Vagina (tissue), 2 donors: Measurements from ENCODE around the gene VOPP1. TPM values are rescaled to one million over a fixed set of nuclear protein-coding genes. Genes with fewer than 3 reads are reported as not detected.
"Not testable (repeated sequence)": the region's sequence is repeated elsewhere in the genome, so short reads cannot be mapped to it uniquely, and the experiment has no call there.

Experiments used
- DNase-seq, 2 donors: peaks; one replicate each; pipeline ENCODE4 v3.0.0-alpha.2; 2017; ENCODE audit errors: extremely low spot score in 2 of 2
- H3K27ac ChIP-seq: fragments of 200-600 bp; sonication (generic); one replicate; pipeline ENCODE4 v1.5.1; 2019
- H3K27me3 ChIP-seq: fragments of 200-600 bp; sonication (generic); one replicate; pipeline ENCODE4 v1.5.1; 2019
- H3K36me3 ChIP-seq, 2 donors: fragments of 200-600 bp; sonication (generic); one replicate each; pipeline ENCODE4 v1.5.1; 2017 to 2019
- H3K4me1 ChIP-seq: fragments of 200-600 bp; sonication (generic); one replicate; pipeline ENCODE4 v1.5.1; 2019
- H3K4me3 ChIP-seq, 2 donors: fragments of 200-600 bp; sonication (generic); 1 replicate in 1 of 2; 2 replicates in 1 of 2; pipeline ENCODE4 v1.5.1; 2016 to 2019
- H3K9me3 ChIP-seq: fragments of 200-600 bp; sonication (generic); one replicate; pipeline ENCODE4 v1.5.1; 2019
- POLR2A ChIP-seq, 2 donors: fragments of 450-650 bp; IDR thresholded peaks; one replicate each; pipeline ENCODE4 v1.6.1; 2017; ENCODE audit warnings: antibody characterized with exemption in 2 of 2, mild to moderate bottlenecking in 2 of 2, moderate library complexity in 2 of 2
- POLR2AphosphoS5 ChIP-seq, 2 donors: sonication (generic); formaldehyde crosslinking; IDR thresholded peaks; one replicate each; pipeline ENCODE4 v1.9.0; 2017; ENCODE audit warnings: antibody characterized with exemption in 2 of 2, mild to moderate bottlenecking in 2 of 2, low read depth in 1 of 2; ENCODE audit not compliant: insufficient read depth in 1 of 2
- intact Hi-C: fragments of 100-400 bp; cut with DNase I; formaldehyde crosslinking; loops from one replicate; pipeline ENCODE4 v1.15.1; 2023
- total RNA-seq: library from RNA; depleted of rRNA; stranded (reverse); fragments of >200 nt; gene quantifications from one replicate; pipeline ENCODE4 v1.2.3, GENCODE V29; 2016
- TF ChIP-seq, protein P1 (sequence below), 3 experiments: fragments of 450-650 bp in 2 of 3; fragments of 200-600 bp in 1 of 3; sonication (generic) in 1 of 3; IDR thresholded peaks; one replicate each; pipeline ENCODE4 v1.5.1; 2017 to 2019; ENCODE audit warnings: antibody characterized with exemption in 3 of 3, mild to moderate bottlenecking in 2 of 3, moderate library complexity in 2 of 3

The VOPP1 gene
- total RNA-seq, 1 donor from 2014 or later = 26.3 TPM

DNA sequence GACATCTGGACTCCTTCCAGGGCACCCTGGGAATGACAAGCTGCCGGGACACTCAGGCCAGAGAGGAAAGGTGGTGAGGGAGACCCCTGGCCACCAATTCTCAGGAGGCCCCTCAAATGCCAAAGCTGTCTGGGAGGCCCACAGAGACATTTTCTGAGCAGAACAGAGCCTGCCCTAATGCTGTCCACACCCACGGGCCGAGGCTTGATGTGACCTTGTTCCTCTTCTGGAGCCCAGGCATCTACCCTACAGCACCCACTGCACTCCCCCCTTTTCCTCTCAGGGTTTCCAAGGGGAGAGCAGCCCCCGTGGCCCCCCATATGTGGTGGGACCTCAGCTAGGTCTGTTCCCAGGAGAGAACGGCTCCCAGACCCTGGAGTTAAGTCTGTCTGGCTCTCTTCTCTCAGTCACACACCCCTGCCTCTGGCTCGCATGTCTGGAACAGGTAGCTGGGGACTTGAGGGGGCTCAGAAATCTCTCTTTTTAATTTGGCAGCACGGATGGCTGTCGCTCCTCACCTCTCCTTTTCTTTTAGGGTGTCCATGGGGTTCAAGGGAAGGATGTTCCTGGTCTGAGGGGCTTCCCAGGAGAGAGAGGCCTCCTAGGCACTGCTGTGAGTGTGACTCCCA is 16.8 kb upstream of the VOPP1 start:
- no peak overlapping the region for H3K4me3 ChIP-seq
- H3K9me3 ChIP-seq = no peaks in the 10 kb centered on the region
- no peaks in the 10 kb centered on the region for H3K36me3 ChIP-seq
- intact Hi-C loops = no loop called here
- no peak overlapping the region for H3K27ac ChIP-seq
- H3K27me3 ChIP-seq = no peaks in the 10 kb centered on the region
- no peak for DNase-seq
- no peaks in the 10 kb centered on the region for H3K4me1 ChIP-seq
- TF ChIP-seq POLR2AphosphoS5 (IDR thresholded peaks at IDR 0.05; ENCODE audit: insufficient read depth in 1 of 2, low read depth in 1 of 2) (no peak), POLR2A (IDR thresholded peaks at IDR 0.05) (no peak)
- TF ChIP-seq, protein P1, sequence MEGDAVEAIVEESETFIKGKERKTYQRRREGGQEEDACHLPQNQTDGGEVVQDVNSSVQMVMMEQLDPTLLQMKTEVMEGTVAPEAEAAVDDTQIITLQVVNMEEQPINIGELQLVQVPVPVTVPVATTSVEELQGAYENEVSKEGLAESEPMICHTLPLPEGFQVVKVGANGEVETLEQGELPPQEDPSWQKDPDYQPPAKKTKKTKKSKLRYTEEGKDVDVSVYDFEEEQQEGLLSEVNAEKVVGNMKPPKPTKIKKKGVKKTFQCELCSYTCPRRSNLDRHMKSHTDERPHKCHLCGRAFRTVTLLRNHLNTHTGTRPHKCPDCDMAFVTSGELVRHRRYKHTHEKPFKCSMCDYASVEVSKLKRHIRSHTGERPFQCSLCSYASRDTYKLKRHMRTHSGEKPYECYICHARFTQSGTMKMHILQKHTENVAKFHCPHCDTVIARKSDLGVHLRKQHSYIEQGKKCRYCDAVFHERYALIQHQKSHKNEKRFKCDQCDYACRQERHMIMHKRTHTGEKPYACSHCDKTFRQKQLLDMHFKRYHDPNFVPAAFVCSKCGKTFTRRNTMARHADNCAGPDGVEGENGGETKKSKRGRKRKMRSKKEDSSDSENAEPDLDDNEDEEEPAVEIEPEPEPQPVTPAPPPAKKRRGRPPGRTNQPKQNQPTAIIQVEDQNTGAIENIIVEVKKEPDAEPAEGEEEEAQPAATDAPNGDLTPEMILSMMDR (IDR thresholded peaks at IDR 0.05) = no peak

DNA sequence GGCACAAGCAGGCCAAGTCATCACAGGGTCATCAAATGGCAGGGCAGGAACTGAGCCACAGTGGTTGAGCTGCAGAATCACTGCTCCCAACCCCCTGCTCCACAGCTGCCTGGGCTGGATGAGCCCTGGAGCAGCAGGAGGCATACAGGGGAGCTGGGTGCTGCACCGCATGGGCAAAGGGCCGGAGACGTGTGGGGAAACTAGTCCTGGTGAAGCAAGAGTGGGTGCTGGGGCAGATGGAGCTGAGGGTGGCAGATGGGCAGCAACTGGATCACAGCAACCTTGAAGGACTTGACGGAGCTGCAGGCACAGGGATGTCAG is 16.0 kb upstream of the VOPP1 start:
- no peak overlapping the region for H3K27ac ChIP-seq
- no peak overlapping the region for H3K4me3 ChIP-seq
- no peak for TF ChIP-seq POLR2AphosphoS5 (IDR thresholded peaks at IDR 0.05; ENCODE audit: insufficient read depth in 1 of 2, low read depth in 1 of 2)
- TF ChIP-seq, protein P1 (IDR thresholded peaks at IDR 0.05) = no peak
- no peak for TF ChIP-seq POLR2A (IDR thresholded peaks at IDR 0.05)
- H3K9me3 ChIP-seq = no peaks in the 10 kb centered on the region
- no peaks in the 10 kb centered on the region for H3K36me3 ChIP-seq
- DNase-seq = no peak
- H3K27me3 ChIP-seq = no peaks in the 10 kb centered on the region
- no peaks in the 10 kb centered on the region for H3K4me1 ChIP-seq
- intact Hi-C loops = no loop called here

DNA sequence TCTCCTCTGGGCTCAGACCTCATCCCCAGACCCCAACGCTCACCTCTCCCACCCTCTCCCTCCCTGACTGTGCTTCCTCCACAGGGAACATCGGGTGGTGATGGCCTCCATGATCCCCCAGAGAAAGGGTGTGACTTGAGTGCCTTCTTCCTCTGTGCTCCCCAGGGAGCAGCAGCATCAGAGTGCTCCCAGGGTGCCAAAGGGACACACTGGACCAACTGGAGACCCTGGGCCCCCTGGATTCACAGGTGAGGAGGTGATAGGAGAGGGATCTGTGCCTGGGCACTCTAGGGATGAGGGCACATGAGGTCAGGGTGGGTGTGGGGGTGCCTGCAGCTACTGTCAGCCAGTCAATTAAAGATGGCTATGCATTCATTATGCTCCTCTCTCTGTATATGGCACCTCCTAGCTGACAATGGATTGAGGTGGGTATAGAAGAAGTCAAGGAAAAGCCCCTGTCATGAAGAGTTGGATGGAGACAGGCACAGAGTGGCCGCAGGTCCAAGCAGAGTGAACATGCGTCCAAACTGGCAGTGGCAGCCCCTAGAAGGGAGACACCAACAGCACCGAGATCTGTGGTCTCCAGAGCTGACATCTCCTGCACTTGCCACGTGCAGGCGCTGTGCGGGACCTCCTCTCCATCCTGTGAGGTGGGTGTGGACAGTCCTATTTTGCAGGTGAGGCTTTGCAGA is 15.5 kb upstream of the VOPP1 start:
- no peak for DNase-seq
- TF ChIP-seq, protein P1 (IDR thresholded peaks at IDR 0.05) = no peak
- TF ChIP-seq POLR2A (IDR thresholded peaks at IDR 0.05) = no peak
- TF ChIP-seq POLR2AphosphoS5 (IDR thresholded peaks at IDR 0.05; ENCODE audit: insufficient read depth in 1 of 2, low read depth in 1 of 2) = no peak
- Histone ChIP-seq H3K4me3 (no peak overlapping the region), H3K4me1 (no peaks in the 10 kb centered on the region), H3K27me3 (no peaks in the 10 kb centered on the region), H3K27ac (no peak overlapping the region), H3K9me3 (no peaks in the 10 kb centered on the region), H3K36me3 (no peaks in the 10 kb centered on the region)
- intact Hi-C loops = no loop called here

DNA sequence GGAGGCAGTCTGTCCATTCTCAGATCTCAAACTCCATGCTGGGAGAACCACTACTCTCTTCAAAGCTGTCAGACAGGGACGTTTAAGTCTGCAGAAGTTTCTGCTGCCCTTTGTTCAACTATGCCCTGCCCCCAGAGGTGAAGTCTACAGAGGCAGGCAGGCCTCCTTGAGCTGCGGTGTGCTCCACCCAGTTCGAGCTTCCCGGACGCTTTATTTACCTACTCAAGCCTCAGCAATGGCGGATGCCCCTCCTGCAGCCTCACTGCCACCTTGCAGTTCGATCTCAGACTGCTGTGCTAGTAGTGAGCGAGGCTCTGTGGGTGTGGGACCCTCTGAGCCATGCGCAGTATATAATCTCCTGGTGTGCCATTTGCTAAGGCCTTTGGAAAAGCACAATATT is 10.4 kb upstream of the VOPP1 start:
- intact Hi-C loops, H3K9me3 ChIP-seq, H3K4me1 ChIP-seq, H3K36me3 ChIP-seq, H3K27ac ChIP-seq, DNase-seq, H3K4me3 ChIP-seq, H3K27me3 ChIP-seq: not testable (repeated sequence)

DNA sequence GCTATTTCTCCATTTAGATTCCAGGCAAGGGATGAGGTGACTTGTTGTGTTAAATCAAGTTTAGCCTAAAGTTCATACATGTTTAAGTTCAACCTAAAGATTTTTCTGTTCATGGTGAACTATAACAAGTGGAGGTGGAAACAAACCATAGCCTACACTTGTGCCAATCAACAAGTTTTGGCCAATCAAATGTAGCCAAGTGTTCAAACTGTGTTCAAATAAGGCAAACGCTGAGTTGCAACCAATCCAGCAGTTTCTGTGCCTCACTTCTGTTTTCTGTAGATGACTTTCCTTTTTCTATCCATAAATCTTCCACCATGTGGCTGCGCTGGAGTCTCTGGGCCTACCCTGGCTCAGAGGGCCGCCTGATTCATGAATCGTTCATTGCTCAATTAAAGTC is 4.5 kb upstream of the VOPP1 start:
- Histone ChIP-seq H3K4me3 (no peak overlapping the region), H3K27me3 (no peaks in the 10 kb centered on the region), H3K27ac (no peak overlapping the region), H3K36me3 (no peaks in the 10 kb centered on the region), H3K4me1 (peaks cover 21% of the 10 kb centered on the region), H3K9me3 (no peaks in the 10 kb centered on the region)
- intact Hi-C loops = no loop called here
- TF ChIP-seq POLR2A (IDR thresholded peaks at IDR 0.05) = no peak
- DNase-seq = peak in 1 of 2 donors; percentile 18

DNA sequence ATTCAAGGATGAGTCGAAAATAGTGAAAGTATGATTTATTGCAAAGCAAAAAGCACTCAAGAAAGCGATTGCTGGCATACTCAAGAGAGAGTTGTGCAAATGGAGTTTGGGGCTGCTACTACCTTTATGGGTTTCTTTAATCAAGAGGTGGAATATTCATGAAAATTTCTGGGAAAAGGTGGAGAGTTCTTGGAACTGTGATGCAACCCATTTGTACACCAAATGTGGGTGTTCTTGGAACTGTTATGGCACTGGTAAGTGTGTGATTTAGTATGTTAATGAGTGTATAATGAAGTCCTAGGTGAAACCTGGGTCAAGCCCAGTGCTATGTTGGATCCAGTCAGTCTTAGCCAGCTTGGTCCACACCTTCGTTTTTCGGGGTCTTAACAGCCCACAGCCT is 3.4 kb upstream of the VOPP1 start:
- Histone ChIP-seq H3K27me3 (no peaks in the 10 kb centered on the region), H3K4me3 (no peak overlapping the region), H3K9me3 (no peaks in the 10 kb centered on the region), H3K4me1 (peaks cover 25% of the 10 kb centered on the region), H3K36me3 (no peaks in the 10 kb centered on the region), H3K27ac (no peak overlapping the region)
- DNase-seq = no peak
- TF ChIP-seq POLR2AphosphoS5 (IDR thresholded peaks at IDR 0.05; ENCODE audit: insufficient read depth in 1 of 2, low read depth in 1 of 2) = no peak
- TF ChIP-seq POLR2A (IDR thresholded peaks at IDR 0.05) = no peak
- TF ChIP-seq, protein P1 (IDR thresholded peaks at IDR 0.05) = no peak
- intact Hi-C loops = no loop called here
